Thyroid gland (tissue), 4 donors: ENCODE results near the gene SNORC.

Source experiments
- POLR2A ChIP-seq, 2 donors: fragments of 450-650 bp; IDR thresholded peaks; one replicate each; pipeline ENCODE4 v1.6.1; 2017; ENCODE audit warnings: antibody characterized with exemption in 2 of 2, mild to moderate bottlenecking in 2 of 2, moderate library complexity in 1 of 2
- TF ChIP-seq, protein P1 (sequence below), 6 experiments: fragments of 200-600 bp in 3 of 6; fragments of 450-650 bp in 3 of 6; sonication (generic) in 3 of 6; IDR thresholded peaks; one replicate each; pipeline ENCODE4 v1.5.1; 2016 to 2019; ENCODE audit warnings: antibody characterized with exemption in 6 of 6, mild to moderate bottlenecking in 2 of 6, inconsistent platforms in 1 of 6, moderate library complexity in 1 of 6

- TF ChIP-seq, protein P1, sequence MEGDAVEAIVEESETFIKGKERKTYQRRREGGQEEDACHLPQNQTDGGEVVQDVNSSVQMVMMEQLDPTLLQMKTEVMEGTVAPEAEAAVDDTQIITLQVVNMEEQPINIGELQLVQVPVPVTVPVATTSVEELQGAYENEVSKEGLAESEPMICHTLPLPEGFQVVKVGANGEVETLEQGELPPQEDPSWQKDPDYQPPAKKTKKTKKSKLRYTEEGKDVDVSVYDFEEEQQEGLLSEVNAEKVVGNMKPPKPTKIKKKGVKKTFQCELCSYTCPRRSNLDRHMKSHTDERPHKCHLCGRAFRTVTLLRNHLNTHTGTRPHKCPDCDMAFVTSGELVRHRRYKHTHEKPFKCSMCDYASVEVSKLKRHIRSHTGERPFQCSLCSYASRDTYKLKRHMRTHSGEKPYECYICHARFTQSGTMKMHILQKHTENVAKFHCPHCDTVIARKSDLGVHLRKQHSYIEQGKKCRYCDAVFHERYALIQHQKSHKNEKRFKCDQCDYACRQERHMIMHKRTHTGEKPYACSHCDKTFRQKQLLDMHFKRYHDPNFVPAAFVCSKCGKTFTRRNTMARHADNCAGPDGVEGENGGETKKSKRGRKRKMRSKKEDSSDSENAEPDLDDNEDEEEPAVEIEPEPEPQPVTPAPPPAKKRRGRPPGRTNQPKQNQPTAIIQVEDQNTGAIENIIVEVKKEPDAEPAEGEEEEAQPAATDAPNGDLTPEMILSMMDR (IDR thresholded peaks at IDR 0.05), result no peak
- TF ChIP-seq POLR2A (IDR thresholded peaks at IDR 0.05), result no peak
Observed at GRCh38 chr2:232873292-232873908, 3.3 kb downstream of the SNORC start.
